ENCODE measurements around the gene TBX15. TPM values are rescaled to one million over a fixed set of nuclear protein-coding genes. Genes with fewer than 3 reads are reported as not detected.

Gene TBX15
- total and polyA plus RNA-seq, 4 donors: 0.07 to 0.31 (median 0.24) TPM

DNA sequence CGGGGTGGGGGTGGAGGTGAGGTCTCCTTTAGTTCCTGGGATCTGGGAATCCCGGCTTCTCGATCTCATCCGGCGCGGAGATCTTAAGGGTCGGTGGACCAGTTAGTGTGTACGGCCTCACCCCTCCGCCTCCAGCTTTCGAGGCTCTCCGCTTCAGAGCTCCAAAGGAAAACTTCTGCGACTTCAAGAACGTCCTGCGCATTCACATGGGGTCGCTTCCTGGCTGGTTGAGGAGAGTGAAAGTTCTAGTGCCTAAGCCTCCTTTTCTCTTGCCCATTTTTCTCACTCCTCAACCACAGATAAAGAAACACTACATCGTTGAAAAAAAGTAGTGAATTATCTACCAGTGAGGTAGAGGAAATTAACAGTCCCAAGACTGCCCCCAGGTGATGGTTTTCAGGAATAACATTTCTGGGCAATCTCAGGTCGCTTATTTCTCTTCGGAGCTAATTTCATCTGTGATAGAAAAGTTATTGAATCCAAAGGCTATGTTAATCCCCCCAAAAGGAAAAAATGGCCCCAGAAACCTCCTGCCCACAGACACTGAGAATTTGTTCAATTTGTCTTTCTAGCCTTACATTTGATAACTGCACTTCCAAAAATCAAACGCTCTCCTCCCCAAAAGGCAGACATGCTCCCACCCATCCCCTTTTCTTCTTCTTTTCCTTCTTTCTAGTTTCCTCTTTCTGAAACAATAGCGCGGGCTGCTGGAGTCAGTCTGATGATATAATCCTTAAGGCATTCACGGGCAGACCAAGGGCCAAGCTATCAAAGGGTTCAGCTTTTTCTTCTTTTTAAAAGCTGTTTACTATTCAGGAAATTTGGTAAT is 20.6 kb upstream of the TBX15 start:
- peak; percentile 60 for ATAC-seq (ENCODE audit: insufficient read depth, low FRiP score)
- Histone ChIP-seq H3K4me1 (ENCODE audit: control insufficient read depth in 5 of 5, insufficient read depth in 5 of 5, low read length in 5 of 5) (peaks cover 0 to 16% (median 3%) of the 10 kb centered on the region in 5 donors), H3K9ac (ENCODE audit: insufficient read depth in 1 of 2, low read length in 2 of 2) (no peak overlapping the region), H3K36me3 (ENCODE audit: control insufficient read depth in 4 of 4, insufficient read depth in 4 of 4, low read length in 4 of 4) (no peaks in the 10 kb centered on the region), H3K27me3 (ENCODE audit: control insufficient read depth in 3 of 3, insufficient read depth in 3 of 3, low read length in 2 of 3) (peaks cover 10 to 85% (median 61%) of the 10 kb centered on the region in 3 donors), H3K27ac (ENCODE audit: low read depth in 1 of 2, low read length in 1 of 2) (no peak overlapping the region), H3K9me3 (ENCODE audit: control insufficient read depth in 4 of 4, insufficient read depth in 3 of 4, low read length in 3 of 4) (peaks cover 0 to 13% (median 0%) of the 10 kb centered on the region in 4 donors), H3K4me3 (no peak overlapping the region)
- DNase-seq: peak; percentile 65 to 85 (median 82)
- TF ChIP-seq, protein P1, sequence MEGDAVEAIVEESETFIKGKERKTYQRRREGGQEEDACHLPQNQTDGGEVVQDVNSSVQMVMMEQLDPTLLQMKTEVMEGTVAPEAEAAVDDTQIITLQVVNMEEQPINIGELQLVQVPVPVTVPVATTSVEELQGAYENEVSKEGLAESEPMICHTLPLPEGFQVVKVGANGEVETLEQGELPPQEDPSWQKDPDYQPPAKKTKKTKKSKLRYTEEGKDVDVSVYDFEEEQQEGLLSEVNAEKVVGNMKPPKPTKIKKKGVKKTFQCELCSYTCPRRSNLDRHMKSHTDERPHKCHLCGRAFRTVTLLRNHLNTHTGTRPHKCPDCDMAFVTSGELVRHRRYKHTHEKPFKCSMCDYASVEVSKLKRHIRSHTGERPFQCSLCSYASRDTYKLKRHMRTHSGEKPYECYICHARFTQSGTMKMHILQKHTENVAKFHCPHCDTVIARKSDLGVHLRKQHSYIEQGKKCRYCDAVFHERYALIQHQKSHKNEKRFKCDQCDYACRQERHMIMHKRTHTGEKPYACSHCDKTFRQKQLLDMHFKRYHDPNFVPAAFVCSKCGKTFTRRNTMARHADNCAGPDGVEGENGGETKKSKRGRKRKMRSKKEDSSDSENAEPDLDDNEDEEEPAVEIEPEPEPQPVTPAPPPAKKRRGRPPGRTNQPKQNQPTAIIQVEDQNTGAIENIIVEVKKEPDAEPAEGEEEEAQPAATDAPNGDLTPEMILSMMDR (IDR thresholded peaks at IDR 0.05; ENCODE audit: control extremely low read depth, extremely low read depth): peak; percentile 5
- 2 to 4% methylated on average over 22 of the region's 22 CpGs for WGBS, 2 donors

DNA sequence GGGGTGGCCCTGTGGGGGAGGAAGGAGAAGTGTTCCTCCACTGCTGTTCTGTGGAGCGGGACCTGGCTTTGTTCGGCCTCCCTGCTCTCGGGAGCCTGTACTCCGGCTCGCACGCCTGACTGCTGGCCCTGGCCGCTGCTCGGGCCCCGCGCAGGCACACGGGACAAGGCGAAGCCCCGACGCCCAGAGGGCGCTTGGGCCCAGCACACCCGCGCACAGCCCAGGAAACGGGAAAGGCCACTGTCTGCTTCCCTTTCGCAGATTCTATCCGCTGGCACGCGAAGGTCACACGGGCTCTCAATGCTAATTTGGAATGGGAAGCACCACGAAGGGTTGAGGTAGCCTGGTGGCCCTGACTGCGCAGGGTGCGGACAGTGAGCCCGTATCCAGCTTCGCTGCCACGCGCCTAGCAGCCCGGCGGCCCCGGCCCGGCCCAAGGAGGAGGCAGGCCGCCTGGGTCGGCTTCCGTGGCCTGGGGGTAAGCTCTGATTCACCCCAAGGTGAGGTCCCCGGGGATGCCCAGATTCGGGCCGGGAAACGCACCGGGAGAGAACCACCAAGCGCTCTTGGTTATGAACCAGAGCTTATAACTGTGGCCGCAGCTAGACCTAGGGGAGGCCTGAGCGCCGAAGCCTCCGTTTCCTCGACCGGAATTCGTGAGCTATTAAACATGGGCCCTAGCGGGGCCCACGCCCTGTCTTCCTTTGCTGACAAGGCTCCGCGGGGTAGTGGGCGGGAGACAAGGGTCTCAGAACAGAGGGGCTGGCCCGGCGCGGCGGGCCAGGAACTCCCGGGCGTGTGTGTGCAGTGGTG is 19.7 kb upstream of the TBX15 start:
- TF ChIP-seq, protein P1 (IDR thresholded peaks at IDR 0.05; ENCODE audit: control extremely low read depth, extremely low read depth): no peak
- peak in 2 of 3 donors; percentile 23 to 30 for DNase-seq
- 3 to 5% methylated on average over 61 of the region's 61 CpGs for WGBS, 2 donors

DNA sequence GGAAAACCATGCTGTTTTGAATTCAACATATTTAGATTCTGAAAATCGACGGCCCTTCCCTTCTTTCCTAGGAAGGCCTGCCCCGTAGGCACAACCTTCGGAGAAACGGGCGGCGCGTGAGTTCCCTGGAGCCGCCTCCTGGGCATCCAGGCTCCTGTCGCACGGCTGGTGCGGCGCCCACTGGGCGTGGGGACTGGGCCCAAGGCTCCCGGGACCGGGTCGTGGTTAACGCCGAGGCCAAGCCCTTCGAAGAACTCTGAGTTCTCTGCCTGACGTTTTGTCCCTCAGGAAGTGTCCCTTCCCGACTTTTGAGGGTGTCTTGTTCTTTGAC is 19.2 kb upstream of the TBX15 start:
- Histone ChIP-seq H3K9me3 (ENCODE audit: control insufficient read depth in 4 of 4, insufficient read depth in 3 of 4, low read length in 3 of 4) (peaks cover 0 to 15% (median 0%) of the 10 kb centered on the region in 4 donors), H3K4me1 (ENCODE audit: control insufficient read depth in 5 of 5, insufficient read depth in 5 of 5, low read length in 5 of 5) (peaks cover 0 to 16% (median 3%) of the 10 kb centered on the region in 5 donors), H3K36me3 (ENCODE audit: control insufficient read depth in 4 of 4, insufficient read depth in 4 of 4, low read length in 4 of 4) (no peaks in the 10 kb centered on the region), H3K27me3 (ENCODE audit: control insufficient read depth in 3 of 3, insufficient read depth in 3 of 3, low read length in 2 of 3) (peaks cover 10 to 96% (median 74%) of the 10 kb centered on the region in 3 donors), H3K9ac (ENCODE audit: insufficient read depth in 1 of 2, low read length in 2 of 2) (no peak overlapping the region), H3K27ac (ENCODE audit: low read depth in 1 of 2, low read length in 1 of 2) (no peak overlapping the region), H3K4me3 (no peak overlapping the region)
- no peak for ATAC-seq (ENCODE audit: insufficient read depth, low FRiP score)
- TF ChIP-seq, protein P1 (IDR thresholded peaks at IDR 0.05; ENCODE audit: control extremely low read depth, extremely low read depth): no peak
- no peak for DNase-seq
- WGBS, 2 donors: 8% methylated on average over 22 of the region's 22 CpGs

More for the DNA sequence above, 19.7 kb upstream of the TBX15 start:
- Histone ChIP-seq H3K4me3 (no peak overlapping the region), H3K27me3 (ENCODE audit: control insufficient read depth in 3 of 3, insufficient read depth in 3 of 3, low read length in 2 of 3) (peaks cover 10 to 92% (median 68%) of the 10 kb centered on the region in 3 donors), H3K9me3 (ENCODE audit: control insufficient read depth in 4 of 4, insufficient read depth in 3 of 4, low read length in 3 of 4) (peaks cover 0 to 15% (median 0%) of the 10 kb centered on the region in 4 donors), H3K36me3 (ENCODE audit: control insufficient read depth in 4 of 4, insufficient read depth in 4 of 4, low read length in 4 of 4) (no peaks in the 10 kb centered on the region), H3K9ac (ENCODE audit: insufficient read depth in 1 of 2, low read length in 2 of 2) (no peak overlapping the region), H3K27ac (ENCODE audit: low read depth in 1 of 2, low read length in 1 of 2) (no peak overlapping the region), H3K4me1 (ENCODE audit: control insufficient read depth in 5 of 5, insufficient read depth in 5 of 5, low read length in 5 of 5) (peaks cover 0 to 16% (median 3%) of the 10 kb centered on the region in 5 donors)
- peak; percentile 43 for ATAC-seq (ENCODE audit: insufficient read depth, low FRiP score)

Data from lung (tissue), 12 donors.